Immature natural killer cell (primary cell): ENCODE data around the gene TOX3. TPM values are rescaled to one million over a fixed set of nuclear protein-coding genes. Genes with fewer than 3 reads are reported as not detected.

Experiments
- DNase-seq, 3 donors: peaks; one replicate each; pipeline ENCODE4 v3.0.0; 2022; ENCODE audit warnings: mixed read lengths in 1 of 3
- H3K27ac Mint-ChIP-seq, 6 donors: one replicate each; pipeline ENCODE4 v1.8.0; 2020; ENCODE audit warnings: mixed read lengths in 6 of 6, mild to moderate bottlenecking in 5 of 6, inconsistent platforms in 4 of 6, moderate library complexity in 3 of 6
- H3K27me3 Mint-ChIP-seq, 3 donors: one replicate each; pipeline ENCODE4 v1.8.0; 2020 to 2021; ENCODE audit warnings: low read depth in 3 of 3, mild to moderate bottlenecking in 3 of 3, mixed read lengths in 3 of 3, moderate library complexity in 3 of 3, inconsistent platforms in 1 of 3
- H3K36me3 Mint-ChIP-seq, 3 donors: one replicate each; pipeline ENCODE4 v1.8.0; 2020; ENCODE audit warnings: mixed read lengths in 3 of 3, inconsistent platforms in 2 of 3, mild to moderate bottlenecking in 2 of 3
- H3K4me1 Mint-ChIP-seq, 2 donors: one replicate each; pipeline ENCODE4 v1.8.0; 2020; ENCODE audit warnings: inconsistent platforms in 2 of 2, mild to moderate bottlenecking in 2 of 2, mixed read lengths in 2 of 2, moderate library complexity in 1 of 2
- H3K4me3 Mint-ChIP-seq, 5 donors: one replicate each; pipeline ENCODE4 v1.8.0; 2020; ENCODE audit warnings: mild to moderate bottlenecking in 5 of 5, mixed read lengths in 5 of 5, inconsistent platforms in 3 of 5, moderate library complexity in 3 of 5
- H3K9me3 Mint-ChIP-seq, 6 donors: one replicate each; pipeline ENCODE4 v1.8.0; 2020; ENCODE audit warnings: mild to moderate bottlenecking in 6 of 6, mixed read lengths in 6 of 6, inconsistent platforms in 4 of 6, moderate library complexity in 3 of 6
- polyA plus RNA-seq, 3 donors: library from polyadenylated mRNA; unstranded; fragments of 300-500 nt; fragmentation: Illumina TruSeq; gene quantifications; one replicate each; pipeline ENCODE4 v1.2.3, GENCODE V29; 2021

Gene TOX3
- polyA plus RNA-seq, 3 donors from 2014 or later = not detected

DNA sequence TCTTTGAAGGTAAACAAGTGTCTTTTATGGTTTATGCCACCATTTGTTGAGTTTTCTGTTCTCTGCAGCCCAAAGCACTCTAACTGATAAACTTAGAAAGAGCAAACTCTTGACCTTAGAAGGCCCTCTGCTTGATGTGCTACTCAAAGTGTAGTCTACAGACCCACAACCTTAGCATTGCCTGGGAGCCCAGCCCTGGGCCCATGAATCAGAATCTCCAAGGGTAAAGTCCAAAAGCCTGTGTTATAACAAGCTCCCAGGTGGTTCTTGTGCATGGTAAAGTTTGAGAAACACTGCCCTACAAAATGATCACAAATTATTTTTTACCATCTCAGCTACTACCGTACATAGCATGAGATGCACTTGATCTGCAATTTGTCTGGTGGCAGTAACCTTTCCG is 6.0 kb downstream of the TOX3 start:
- Mint-ChIP-seq H3K4me3 (no peak overlapping the region), H3K36me3 (no peaks in the 10 kb centered on the region), H3K9me3 (peaks cover 0 to 9% (median 2%) of the 10 kb centered on the region in 6 donors), H3K4me1 (no peaks in the 10 kb centered on the region), H3K27me3 (peaks cover 7 to 10% (median 7%) of the 10 kb centered on the region in 3 donors), H3K27ac (no peak overlapping the region)
- DNase-seq = no peak

DNA sequence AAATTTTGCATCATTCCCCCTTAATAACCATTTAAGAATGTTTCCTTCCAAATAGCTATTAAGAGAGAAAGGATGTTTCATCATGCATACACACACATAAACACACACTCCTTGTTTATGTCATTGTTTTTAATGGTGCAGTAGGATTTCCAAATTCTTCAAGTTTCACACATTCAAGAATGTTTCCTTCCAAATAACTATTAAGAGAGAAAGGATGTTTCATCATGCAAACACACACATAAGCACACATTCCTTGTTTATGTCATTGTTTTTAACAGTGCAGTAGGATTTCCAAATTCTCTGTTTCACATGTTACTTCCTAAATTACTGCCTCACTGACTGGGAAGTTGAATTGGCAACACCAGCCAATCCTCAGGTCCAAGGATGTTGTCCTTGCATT is 7.8 kb downstream of the TOX3 start:
- Mint-ChIP-seq H3K27ac (no peak overlapping the region), H3K27me3 (peaks cover 0 to 4% (median 3%) of the 10 kb centered on the region in 3 donors), H3K9me3 (peaks cover 0 to 11% (median 2%) of the 10 kb centered on the region in 6 donors), H3K36me3 (no peaks in the 10 kb centered on the region), H3K4me3 (no peak overlapping the region), H3K4me1 (no peaks in the 10 kb centered on the region)
- DNase-seq = no peak

DNA sequence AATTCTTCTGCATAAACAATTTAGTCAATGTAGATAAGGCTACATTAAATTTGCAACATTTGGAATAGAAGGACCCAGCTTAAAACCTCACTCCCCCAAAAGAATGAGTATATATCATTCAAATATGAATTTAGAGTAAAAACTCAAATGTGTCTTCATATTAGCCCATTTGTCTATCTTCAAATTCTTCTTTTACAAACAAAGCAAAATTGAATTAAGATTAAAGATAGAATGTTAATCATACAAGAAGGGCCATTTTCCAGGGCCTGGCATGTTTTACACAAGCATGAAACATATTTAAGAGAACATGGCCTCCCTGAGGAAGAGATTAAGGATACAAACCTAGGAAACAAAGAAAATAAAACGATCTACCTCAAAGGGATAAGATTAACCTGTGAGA is 8.4 kb downstream of the TOX3 start:
- Mint-ChIP-seq H3K36me3 (no peaks in the 10 kb centered on the region), H3K4me1 (no peaks in the 10 kb centered on the region), H3K27me3 (peaks cover 0 to 4% (median 3%) of the 10 kb centered on the region in 3 donors), H3K9me3 (peaks cover 0 to 11% (median 2%) of the 10 kb centered on the region in 6 donors), H3K27ac (no peak overlapping the region), H3K4me3 (no peak overlapping the region)
- DNase-seq = no peak

DNA sequence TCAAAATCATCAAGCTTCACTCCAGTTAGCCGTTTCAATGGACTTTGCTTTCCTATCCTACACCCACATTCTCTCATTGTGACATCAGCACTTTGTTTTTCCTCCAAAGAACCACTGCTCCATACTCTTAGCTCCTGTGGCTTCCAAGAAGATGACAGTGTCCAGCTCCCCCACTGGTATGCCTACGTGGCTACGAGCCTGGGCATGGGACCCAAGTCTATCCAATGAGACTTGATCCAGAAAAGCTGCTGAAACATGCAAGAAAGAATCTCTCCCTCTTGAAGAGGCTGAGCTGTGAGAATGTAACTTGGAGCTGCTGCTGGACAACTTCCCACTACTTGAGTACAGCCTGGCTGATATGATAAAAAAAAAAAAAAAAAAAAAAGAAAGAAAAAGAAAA is 9.4 kb downstream of the TOX3 start:
- Mint-ChIP-seq H3K27me3 (peaks cover 0 to 3% (median 2%) of the 10 kb centered on the region in 3 donors), H3K36me3 (no peaks in the 10 kb centered on the region), H3K4me3 (no peak overlapping the region), H3K27ac (no peak overlapping the region), H3K9me3 (peaks cover 0 to 7% (median 2%) of the 10 kb centered on the region in 6 donors), H3K4me1 (no peaks in the 10 kb centered on the region)
- DNase-seq = no peak

DNA sequence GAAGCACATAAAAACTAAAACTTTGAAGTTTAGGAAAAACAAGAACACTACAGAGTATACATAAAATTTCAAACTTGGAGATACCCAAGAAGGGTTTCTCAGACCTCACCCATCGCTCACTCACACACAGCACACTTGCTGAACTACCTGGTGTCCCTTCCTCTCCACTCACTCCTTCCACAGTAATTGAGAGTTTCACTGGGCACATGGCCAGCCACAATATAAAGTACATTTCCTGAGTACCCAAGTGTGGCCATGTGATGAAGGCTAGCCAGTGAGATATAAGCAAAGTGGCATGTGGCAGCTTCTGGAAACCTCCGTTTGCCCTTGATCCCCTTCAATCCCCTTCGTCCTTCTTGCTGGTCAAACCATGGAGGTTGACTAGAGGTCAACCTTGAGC is 11.9 kb downstream of the TOX3 start:
- H3K27me3 Mint-ChIP-seq = peaks cover 0 to 6% (median 3%) of the 10 kb centered on the region in 3 donors
- no peaks in the 10 kb centered on the region for H3K36me3 Mint-ChIP-seq
- no peak overlapping the region for H3K27ac Mint-ChIP-seq
- H3K4me1 Mint-ChIP-seq = no peaks in the 10 kb centered on the region
- DNase-seq = no peak
- H3K9me3 Mint-ChIP-seq = peaks cover 0 to 10% (median 3%) of the 10 kb centered on the region in 6 donors
- no peak overlapping the region for H3K4me3 Mint-ChIP-seq

DNA sequence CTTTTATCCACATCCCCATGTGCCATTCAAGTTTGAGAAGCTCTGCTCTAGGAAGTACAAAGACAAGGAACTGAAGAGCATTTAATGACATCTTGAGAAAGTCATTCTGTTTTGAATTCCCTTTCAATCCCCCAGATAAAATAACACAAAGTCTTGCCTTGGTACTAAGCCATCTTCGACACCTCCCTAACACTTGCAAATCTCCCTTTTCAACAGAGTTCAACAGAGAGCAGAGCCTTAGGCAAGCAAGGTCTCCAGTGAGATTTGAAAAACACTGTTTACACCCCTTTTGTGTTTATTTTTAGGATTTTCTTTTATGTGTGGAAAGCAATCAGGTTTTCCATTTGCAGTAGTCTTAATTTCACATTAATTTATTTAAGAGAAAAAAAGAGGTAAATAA is 13.6 kb downstream of the TOX3 start:
- DNase-seq = no peak
- Mint-ChIP-seq H3K36me3 (no peaks in the 10 kb centered on the region), H3K4me1 (no peaks in the 10 kb centered on the region), H3K4me3 (no peak overlapping the region), H3K9me3 (peaks cover 0 to 10% (median 2%) of the 10 kb centered on the region in 6 donors), H3K27me3 (peaks cover 0 to 6% (median 3%) of the 10 kb centered on the region in 3 donors), H3K27ac (no peak overlapping the region)

DNA sequence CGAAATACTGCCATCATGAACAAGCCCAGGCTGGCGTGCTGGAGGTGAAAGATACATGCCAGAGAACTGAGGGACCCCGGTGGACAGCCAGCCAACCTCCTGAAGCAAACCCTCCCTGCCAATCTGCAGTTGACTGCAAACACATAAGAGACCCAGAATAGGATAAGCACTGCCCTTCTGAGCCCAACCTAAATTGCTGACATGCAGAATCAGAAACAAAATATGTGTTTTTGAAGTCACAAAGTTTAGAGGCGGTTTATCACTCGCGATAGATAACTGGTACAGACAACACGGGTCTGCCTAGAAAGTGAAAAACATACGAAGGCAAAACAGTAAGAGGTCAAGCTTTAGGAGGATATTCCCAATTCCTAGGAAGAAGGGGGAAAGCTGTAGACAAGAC is 14.6 kb downstream of the TOX3 start:
- Mint-ChIP-seq H3K9me3 (peaks cover 0 to 10% (median 2%) of the 10 kb centered on the region in 6 donors), H3K4me1 (no peaks in the 10 kb centered on the region), H3K27ac (no peak overlapping the region), H3K36me3 (no peaks in the 10 kb centered on the region), H3K27me3 (peaks cover 0 to 6% (median 3%) of the 10 kb centered on the region in 3 donors), H3K4me3 (no peak overlapping the region)
- no peak for DNase-seq

DNA sequence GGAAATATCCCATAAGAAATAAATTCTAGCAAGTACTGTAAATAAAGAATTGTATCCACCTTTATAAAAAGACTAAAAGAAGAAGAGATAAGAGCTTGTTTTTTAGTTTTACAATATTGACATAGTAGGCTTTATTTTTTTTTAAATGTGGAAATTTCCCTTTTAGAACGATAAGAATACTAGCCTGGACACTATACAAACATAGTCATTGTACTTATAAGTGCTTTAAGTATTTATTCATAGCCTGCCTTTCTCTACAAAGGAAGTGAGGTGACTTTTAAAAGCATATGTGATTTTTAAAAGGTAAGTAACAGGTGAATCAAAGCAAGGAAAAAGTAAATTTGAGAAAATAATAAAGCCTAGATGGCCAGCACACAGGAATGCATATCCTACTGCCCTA is 17.7 kb downstream of the TOX3 start:
- Mint-ChIP-seq H3K27ac (no peak overlapping the region), H3K4me1 (no peaks in the 10 kb centered on the region), H3K27me3 (peaks cover 0 to 4% (median 0%) of the 10 kb centered on the region in 3 donors), H3K4me3 (no peak overlapping the region), H3K36me3 (no peaks in the 10 kb centered on the region), H3K9me3 (peaks cover 0 to 5% (median 3%) of the 10 kb centered on the region in 6 donors)
- DNase-seq = no peak

DNA sequence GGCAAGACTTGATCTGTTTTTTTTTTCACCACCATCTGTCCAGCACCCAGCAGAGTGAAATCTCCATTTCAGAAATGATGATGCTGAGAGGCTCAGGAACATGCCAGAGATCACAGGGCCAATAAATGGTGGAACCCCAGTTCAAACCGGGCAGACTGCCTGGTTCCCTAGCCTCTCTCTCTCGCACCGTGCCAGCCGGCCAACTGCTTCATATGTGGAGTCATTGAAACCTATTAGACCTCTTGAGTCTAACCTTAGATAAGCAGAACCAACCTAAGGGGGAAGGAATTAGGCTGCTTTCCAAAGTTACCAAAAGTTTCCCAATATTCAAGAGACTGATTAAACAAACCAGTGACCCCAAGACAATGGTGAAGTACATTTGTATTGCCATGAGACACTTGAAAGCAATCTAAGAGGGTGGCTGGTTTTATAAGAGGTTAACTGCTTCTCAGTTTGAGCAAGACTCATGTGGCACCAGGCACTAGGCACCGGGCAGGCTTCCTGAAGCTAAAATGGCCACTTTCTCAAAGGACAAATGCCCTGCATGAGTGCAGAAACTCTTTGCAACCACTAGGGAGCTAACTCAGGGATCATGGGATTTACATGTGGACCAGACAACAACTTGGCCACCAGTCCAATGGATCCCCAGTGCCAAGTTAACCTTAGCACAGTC is 18.4 kb downstream of the TOX3 start:
- Mint-ChIP-seq H3K27ac (no peak overlapping the region), H3K36me3 (no peaks in the 10 kb centered on the region), H3K4me3 (no peak overlapping the region), H3K27me3 (peaks cover 0 to 4% (median 0%) of the 10 kb centered on the region in 3 donors), H3K4me1 (no peaks in the 10 kb centered on the region), H3K9me3 (peaks cover 0 to 5% (median 3%) of the 10 kb centered on the region in 6 donors)
- no peak for DNase-seq

DNA sequence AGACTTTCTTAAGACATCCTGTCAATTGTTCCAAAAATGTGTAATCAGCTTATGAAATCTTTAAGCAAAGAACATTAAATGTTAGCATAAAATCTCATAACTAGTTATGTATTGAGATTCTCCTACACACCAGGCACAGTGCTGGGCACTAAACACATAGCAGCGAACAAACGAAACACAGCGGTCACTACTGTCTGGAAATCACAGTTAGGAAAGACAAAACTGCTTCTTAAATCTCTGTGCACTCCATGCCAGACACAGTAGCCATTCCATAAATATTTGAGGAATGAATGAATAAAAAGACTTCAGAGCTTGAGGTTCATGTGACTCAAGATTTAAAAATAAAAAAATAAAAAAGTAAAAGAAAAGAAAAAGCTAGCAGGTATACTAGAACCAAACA is 20.1 kb downstream of the TOX3 start:
- Mint-ChIP-seq H3K9me3 (peaks cover 2 to 12% (median 5%) of the 10 kb centered on the region in 6 donors), H3K27ac (no peak overlapping the region), H3K36me3 (no peaks in the 10 kb centered on the region), H3K4me3 (no peak overlapping the region), H3K27me3 (peaks cover 0 to 4% (median 0%) of the 10 kb centered on the region in 3 donors), H3K4me1 (no peaks in the 10 kb centered on the region)
- DNase-seq = no peak

DNA sequence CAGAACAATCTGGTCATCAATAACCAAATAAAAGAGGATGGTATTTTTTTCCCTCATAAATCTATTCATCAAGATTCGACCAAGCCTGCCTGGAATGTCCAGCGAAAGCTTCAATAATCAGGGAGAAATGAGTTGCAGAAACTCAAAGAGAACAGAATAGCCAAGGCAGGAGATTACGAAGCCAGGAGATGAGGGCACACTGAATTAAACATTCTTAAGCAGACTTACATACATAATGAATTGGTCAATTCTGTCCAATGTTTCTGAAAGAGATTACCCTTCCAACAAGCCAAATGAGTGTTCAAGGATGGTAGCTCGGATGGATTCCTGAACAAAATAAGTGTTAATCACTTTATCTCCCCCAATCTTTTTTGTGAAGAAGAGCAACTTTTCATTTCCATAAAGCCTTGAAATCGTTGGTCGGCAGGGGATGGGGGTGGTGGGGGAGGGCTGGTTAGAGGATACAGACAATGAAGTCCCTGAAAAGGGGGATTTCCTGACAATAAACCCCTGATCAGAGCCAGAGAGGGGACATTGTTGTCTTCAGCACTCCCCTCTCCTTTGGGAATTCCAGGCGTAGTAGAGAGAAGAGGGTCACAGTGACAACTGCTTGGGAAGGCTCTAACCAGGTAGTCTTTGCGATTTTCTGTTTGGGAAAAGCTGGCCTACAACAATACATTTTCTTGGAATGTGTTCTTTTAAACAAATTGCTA is 20.7 kb downstream of the TOX3 start:
- peaks cover 2 to 12% (median 5%) of the 10 kb centered on the region in 6 donors for H3K9me3 Mint-ChIP-seq
- no peak for DNase-seq
- no peaks in the 10 kb centered on the region for H3K4me1 Mint-ChIP-seq
- no peaks in the 10 kb centered on the region for H3K36me3 Mint-ChIP-seq
- peaks cover 0 to 4% (median 0%) of the 10 kb centered on the region in 3 donors for H3K27me3 Mint-ChIP-seq
- no peak overlapping the region for H3K27ac Mint-ChIP-seq
- no peak overlapping the region for H3K4me3 Mint-ChIP-seq

DNA sequence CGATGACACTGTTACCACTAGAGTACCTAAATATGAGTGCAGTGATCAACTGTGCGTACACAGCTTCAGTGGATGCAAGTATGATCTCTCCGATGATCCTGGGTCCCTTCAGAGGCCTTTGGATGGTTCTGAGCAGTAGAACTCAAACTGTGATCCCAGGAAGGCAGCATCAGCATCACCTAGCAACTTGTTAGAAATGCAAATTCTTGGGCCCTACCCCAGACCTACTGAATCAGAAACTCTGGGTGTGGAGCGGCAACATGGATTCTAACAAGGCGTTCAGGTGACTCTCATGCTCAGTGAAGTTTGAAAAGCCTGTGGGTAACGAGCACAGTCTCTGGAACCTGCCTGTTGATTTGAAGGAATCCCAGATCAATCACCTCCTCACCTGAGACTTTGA is 25.4 kb downstream of the TOX3 start:
- no peak for DNase-seq
- Mint-ChIP-seq H3K36me3 (no peaks in the 10 kb centered on the region), H3K4me1 (no peaks in the 10 kb centered on the region), H3K27ac (no peak overlapping the region), H3K9me3 (peaks cover 0 to 11% (median 4%) of the 10 kb centered on the region in 6 donors), H3K4me3 (no peak overlapping the region), H3K27me3 (no peaks in the 10 kb centered on the region)

DNA sequence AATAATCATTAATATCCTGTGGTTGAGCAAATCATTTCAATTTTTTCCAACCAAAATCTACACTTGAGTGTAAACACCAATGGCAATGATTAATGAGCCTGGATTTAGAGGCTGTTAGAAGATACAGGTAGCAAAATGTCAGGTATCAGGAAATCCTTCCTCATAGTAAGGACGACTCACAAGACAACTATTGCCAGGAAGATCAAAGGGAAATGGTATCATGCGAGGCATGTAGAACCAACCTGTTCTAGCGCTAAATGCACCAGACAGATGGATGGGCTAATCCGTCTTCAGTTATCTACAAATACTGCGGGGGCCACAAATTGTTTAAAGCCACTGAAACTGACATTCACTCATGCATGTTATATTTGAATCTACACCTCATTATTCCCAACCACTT is 28.1 kb downstream of the TOX3 start:
- H3K36me3 Mint-ChIP-seq = no peaks in the 10 kb centered on the region
- no peaks in the 10 kb centered on the region for H3K4me1 Mint-ChIP-seq
- no peak overlapping the region for H3K4me3 Mint-ChIP-seq
- DNase-seq = no peak
- H3K27me3 Mint-ChIP-seq = no peaks in the 10 kb centered on the region
- no peak overlapping the region for H3K27ac Mint-ChIP-seq
- peaks cover 0 to 8% (median 5%) of the 10 kb centered on the region in 6 donors for H3K9me3 Mint-ChIP-seq

DNA sequence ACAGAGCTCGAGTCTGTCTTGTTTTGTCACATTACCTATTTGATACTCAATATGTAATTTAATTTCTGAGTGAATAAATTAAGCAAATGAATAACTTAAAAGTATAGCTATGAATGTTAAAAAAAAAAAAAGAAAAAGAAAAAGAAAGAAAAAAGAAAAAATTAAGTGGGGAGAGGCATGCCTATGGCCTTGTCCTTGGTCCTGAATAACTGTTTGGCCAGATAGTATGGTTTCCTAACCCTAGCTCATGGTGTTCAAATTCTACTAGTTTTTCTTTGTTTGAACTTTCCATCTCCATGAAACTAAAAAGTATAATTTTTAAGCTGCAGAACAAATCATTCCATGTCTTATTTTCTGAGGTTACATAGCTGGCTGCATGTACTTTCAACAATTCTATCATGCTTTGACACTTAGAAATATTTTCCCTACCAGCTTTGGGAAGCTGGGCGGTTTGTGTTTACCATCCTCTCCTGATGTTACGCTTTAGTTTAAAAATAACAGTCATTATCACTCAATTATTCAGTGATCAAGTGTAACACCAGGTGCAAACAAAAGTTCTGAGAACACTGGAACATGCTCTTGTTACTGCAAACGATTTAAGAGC is 31.8 kb downstream of the TOX3 start:
- H3K9me3 Mint-ChIP-seq = peaks cover 0 to 8% (median 1%) of the 10 kb centered on the region in 6 donors
- H3K4me1 Mint-ChIP-seq = no peaks in the 10 kb centered on the region
- H3K36me3 Mint-ChIP-seq = no peaks in the 10 kb centered on the region
- H3K27me3 Mint-ChIP-seq = peaks cover 0 to 3% (median 0%) of the 10 kb centered on the region in 3 donors
- no peak for DNase-seq
- H3K27ac Mint-ChIP-seq = no peak overlapping the region
- H3K4me3 Mint-ChIP-seq = no peak overlapping the region
